Suppressor macrophage treated with lipopolysaccharide for 4 hours (primary cell): ENCODE data around the gene CHID1.

Experiments used
- DNase-seq: peaks from one replicate; pipeline ENCODE4 v3.0.0-alpha.2; 2020

CHID1 gene

DNA sequence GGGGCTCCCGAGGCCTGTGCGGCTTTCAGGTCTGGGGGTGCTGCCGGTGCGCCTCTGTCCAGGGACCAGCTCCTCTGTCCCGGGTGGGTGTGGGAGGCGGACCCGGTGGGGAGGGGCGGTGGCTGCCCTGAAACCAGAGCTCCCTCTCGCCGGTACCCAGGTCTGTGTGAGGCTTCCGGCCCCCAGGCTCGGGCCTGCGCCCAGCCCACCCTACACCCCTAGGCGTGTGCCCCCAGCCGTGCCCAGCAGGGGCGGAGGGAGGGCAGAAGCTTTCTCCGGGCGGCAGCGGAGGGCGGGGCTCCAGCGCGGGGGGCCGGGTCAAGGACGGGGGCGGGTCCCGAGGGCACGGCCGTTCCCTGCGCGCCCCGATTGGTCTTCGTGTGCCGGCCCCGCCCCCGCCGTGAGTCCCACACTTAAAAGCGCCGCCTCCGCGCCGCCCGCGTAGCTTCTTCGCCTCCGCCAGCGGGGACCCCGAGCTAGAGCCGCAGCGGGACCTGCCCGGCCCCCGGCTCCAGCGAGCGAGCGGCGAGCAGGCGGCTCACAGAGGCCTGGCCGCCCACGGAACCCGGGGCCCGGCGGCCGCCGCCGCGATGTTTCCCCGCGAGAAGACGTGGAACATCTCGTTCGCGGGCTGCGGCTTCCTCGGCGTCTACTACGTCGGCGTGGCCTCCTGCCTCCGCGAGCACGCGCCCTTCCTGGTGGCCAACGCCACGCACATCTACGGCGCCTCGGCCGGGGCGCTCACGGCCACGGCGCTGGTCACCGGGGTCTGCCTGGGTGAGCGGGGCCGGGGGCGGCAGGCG is 91.3 kb downstream of the CHID1 start:
- peak; percentile 96 for DNase-seq

DNA sequence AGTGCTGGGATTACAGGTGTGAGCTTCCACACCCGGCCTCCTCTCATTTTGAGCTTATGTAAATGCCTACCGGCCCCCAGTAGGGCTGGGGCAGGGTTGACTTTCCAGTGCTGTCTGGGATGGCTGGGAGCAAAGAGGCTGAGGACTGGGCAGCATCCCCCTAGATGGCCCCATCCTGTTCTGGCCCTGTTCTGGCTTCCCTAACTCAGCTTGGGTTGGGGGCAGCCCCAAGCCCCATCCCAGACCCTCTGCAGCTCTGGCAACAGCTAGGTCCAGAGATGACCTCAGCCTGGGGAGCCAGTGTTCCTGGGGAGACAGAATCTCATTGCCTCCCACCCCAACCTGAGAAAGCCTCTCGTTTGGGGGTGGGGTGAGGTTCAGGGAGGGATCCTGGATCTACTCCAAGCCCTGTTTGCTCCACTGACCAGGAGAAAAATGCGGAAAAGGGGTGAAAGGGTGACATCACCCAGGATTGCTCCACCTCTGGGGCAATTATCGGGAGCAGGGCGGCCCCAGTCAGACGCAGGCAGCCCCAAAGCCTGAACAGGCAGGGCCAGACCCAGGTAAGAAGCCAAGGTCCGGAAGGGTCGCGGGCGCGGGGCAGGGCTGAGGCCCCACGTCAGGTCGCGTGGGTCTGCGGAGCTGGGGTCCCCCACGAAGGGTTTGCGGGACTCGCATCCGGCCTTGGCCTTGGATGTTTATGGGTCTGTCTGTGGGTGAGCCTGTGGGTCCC is 92.0 kb downstream of the CHID1 start, which contains the start of gene PNPLA2:
PNPLA2 (plus strand) TSS at position 519 of the 733 bp plus-strand sequence. CDS start 805 bp downstream, outside the sequence.
- DNase-seq: no peak
